ENCODE measurements around the gene ABCA2. TPM values are rescaled to one million over a fixed set of nuclear protein-coding genes. Genes with fewer than 3 reads are reported as not detected.

ABCA2 gene
- total and polyA plus RNA-seq, 2 experiments from 2014 or later, result 7.0 to 16.0 TPM

DNA sequence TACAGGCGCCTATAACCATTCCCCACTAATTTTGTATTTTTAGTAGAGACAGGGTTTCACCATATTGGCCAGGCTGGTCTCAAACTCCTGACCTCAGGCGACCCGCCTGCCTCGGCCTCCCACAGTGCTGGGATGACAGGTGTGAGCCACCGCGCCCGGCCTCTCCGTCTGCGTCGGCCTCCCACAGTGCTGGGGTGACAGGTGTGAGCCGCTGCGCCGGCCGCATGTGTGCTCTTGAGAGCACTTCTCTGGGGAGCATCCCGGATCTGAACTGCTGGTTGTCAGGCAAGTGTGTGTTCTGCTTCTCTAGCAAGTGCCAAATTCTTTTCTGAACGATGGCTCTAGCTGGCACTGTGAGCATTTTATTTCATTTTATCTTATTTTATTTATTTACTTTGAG lies 29.5 kb upstream of the ABCA2 start:
- Histone ChIP-seq H3F3A (replicated peaks; ENCODE audit: low read depth) (0 out of 2 replicates have a peak, but pooled peaks cover under 1% of the 10 kb centered on the region), H3K36me3 (ENCODE audit: insufficient read depth) (no peaks in the 10 kb centered on the region), H2AFZ (no peak overlapping the region), H3K4me2 (no peak overlapping the region), H3K4me1 (ENCODE audit: insufficient read depth) (no peaks in the 10 kb centered on the region), H4K20me1 (replicated peaks; ENCODE audit: insufficient read depth) (no peaks in the 10 kb centered on the region), H3K27ac (ENCODE audit: low read depth) (no peak overlapping the region), H3K4me3 (no peak overlapping the region), H3K79me2 (replicated peaks; ENCODE audit: insufficient read depth) (no peaks in the 10 kb centered on the region), H3K27me3 (ENCODE audit: insufficient read depth) (peaks cover 31% of the 10 kb centered on the region), H3K9me2 (ENCODE audit: insufficient read depth) (no peaks in the 10 kb centered on the region)
- Mint-ChIP-seq H3K27ac (no peak overlapping the region), H3K27me3 (ENCODE audit: insufficient read depth, low read depth, poor library complexity) (peaks cover 30% of the 10 kb centered on the region), H3K4me1 (peaks cover 2% of the 10 kb centered on the region; the same call in 1 of the 3 replicates), H3K36me3 (ENCODE audit: low read depth) (no peaks in the 10 kb centered on the region), H3K4me3 (no peak overlapping the region), H3K9me3 (no peaks in the 10 kb centered on the region)
- no peak for TF ChIP-seq EZH2phosphoT487 (IDR thresholded peaks at IDR 0.05; ENCODE audit: unreplicated experiment)
- no peak for TF ChIP-seq JUNB (IDR thresholded peaks at IDR 0.05; ENCODE audit: unreplicated experiment)
- no peak for TF ChIP-seq POLR2AphosphoS5 (IDR thresholded peaks at IDR 0.05; ENCODE audit: low read depth)
- no peak for TF ChIP-seq ZNF331 (CRISPR knock-in tag; IDR thresholded peaks at IDR 0.05; ENCODE audit: low read depth)
- DNase-seq (ENCODE audit: low spot score), result no peak
- ATAC-seq, result no peak

DNA sequence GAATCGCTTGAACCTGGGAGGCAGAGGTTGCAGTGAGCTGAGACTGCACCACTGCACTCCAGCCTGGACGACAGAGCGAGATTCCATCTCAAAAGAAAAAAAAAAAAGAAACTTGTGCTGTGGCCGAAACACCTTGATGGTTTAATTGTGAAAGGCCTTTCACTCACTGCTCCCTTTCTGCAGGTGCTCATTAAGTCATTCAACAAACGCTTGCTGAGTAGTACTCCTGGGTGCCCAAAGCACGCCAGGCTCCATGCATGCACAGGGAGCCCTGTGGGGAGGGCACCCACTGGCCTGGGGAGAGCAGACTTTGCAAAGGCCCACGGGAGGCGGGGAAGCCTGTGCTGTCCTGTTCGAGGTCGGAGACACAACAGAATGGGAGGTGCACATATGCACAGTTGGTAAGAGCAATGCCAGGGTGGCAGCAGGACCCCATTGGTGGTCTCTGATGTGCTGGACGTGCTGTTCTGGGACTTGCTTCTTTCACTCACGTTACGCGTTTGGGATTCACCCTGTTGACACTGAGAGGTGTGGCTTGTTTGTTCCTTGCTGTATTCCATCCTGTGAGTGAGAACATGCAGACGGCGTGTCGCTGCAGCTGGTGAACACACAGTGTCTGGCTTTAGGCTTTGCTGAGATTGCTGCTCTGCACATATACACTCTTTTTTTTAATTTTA lies 28.8 kb upstream of the ABCA2 start:
- H3K9me3 Mint-ChIP-seq, result no peaks in the 10 kb centered on the region
- ATAC-seq (no peak), DNase-seq (ENCODE audit: low spot score) (no peak)
- H2AFZ ChIP-seq, result no peak overlapping the region
- no peak overlapping the region for H3K27ac Mint-ChIP-seq
- H3K27me3 Mint-ChIP-seq (ENCODE audit: insufficient read depth, low read depth, poor library complexity), result peaks cover 36% of the 10 kb centered on the region
- no peaks in the 10 kb centered on the region for H3K36me3 Mint-ChIP-seq (ENCODE audit: low read depth)
- no peaks in the 10 kb centered on the region for H4K20me1 ChIP-seq (replicated peaks; ENCODE audit: insufficient read depth)
- no peaks in the 10 kb centered on the region for H3K4me1 ChIP-seq (ENCODE audit: insufficient read depth)
- H3K27ac ChIP-seq (ENCODE audit: low read depth), result no peak overlapping the region
- peaks cover 2% of the 10 kb centered on the region; the same call in 1 of the 3 replicates for H3K4me1 Mint-ChIP-seq
- H3K4me2 ChIP-seq, result no peak overlapping the region
- no peak overlapping the region for H3K4me3 ChIP-seq
- peaks cover 34% of the 10 kb centered on the region for H3K27me3 ChIP-seq (ENCODE audit: insufficient read depth)
- no peaks in the 10 kb centered on the region for H3K79me2 ChIP-seq (replicated peaks; ENCODE audit: insufficient read depth)
- H3K4me3 Mint-ChIP-seq, result no peak overlapping the region
- no peaks in the 10 kb centered on the region for H3K9me2 ChIP-seq (ENCODE audit: insufficient read depth)
- no peaks in the 10 kb centered on the region for H3K36me3 ChIP-seq (ENCODE audit: insufficient read depth)
- H3F3A ChIP-seq (replicated peaks; ENCODE audit: low read depth), result 0 out of 2 replicates have a peak, but pooled peaks cover 2% of the 10 kb centered on the region
- TF ChIP-seq JUNB (IDR thresholded peaks at IDR 0.05; ENCODE audit: unreplicated experiment) (no peak), CREB1 (CRISPR knock-in tag; IDR thresholded peaks at IDR 0.05; ENCODE audit: low read depth) (no peak), STAT1 (IDR thresholded peaks at IDR 0.05; ENCODE audit: unreplicated experiment) (no peak), ZNF331 (CRISPR knock-in tag; IDR thresholded peaks at IDR 0.05; ENCODE audit: low read depth) (no peak), NANOG (IDR thresholded peaks at IDR 0.05; ENCODE audit: borderline replicate concordance) (no peak), POLR2AphosphoS5 (IDR thresholded peaks at IDR 0.05; ENCODE audit: low read depth) (no peak), EZH2 (IDR thresholded peaks at IDR 0.05; ENCODE audit: low read depth, unreplicated experiment) (no peak), ZNF114 (CRISPR knock-in tag; IDR thresholded peaks at IDR 0.05) (no peak), EZH2phosphoT487 (IDR thresholded peaks at IDR 0.05; ENCODE audit: unreplicated experiment) (no peak)
- TF ChIP-seq, protein P1, sequence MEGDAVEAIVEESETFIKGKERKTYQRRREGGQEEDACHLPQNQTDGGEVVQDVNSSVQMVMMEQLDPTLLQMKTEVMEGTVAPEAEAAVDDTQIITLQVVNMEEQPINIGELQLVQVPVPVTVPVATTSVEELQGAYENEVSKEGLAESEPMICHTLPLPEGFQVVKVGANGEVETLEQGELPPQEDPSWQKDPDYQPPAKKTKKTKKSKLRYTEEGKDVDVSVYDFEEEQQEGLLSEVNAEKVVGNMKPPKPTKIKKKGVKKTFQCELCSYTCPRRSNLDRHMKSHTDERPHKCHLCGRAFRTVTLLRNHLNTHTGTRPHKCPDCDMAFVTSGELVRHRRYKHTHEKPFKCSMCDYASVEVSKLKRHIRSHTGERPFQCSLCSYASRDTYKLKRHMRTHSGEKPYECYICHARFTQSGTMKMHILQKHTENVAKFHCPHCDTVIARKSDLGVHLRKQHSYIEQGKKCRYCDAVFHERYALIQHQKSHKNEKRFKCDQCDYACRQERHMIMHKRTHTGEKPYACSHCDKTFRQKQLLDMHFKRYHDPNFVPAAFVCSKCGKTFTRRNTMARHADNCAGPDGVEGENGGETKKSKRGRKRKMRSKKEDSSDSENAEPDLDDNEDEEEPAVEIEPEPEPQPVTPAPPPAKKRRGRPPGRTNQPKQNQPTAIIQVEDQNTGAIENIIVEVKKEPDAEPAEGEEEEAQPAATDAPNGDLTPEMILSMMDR (conservative IDR thresholded peaks at IDR 0.05; ENCODE audit: low read depth in 2 of 2), result no peak
- TF ChIP-seq, protein P2, sequence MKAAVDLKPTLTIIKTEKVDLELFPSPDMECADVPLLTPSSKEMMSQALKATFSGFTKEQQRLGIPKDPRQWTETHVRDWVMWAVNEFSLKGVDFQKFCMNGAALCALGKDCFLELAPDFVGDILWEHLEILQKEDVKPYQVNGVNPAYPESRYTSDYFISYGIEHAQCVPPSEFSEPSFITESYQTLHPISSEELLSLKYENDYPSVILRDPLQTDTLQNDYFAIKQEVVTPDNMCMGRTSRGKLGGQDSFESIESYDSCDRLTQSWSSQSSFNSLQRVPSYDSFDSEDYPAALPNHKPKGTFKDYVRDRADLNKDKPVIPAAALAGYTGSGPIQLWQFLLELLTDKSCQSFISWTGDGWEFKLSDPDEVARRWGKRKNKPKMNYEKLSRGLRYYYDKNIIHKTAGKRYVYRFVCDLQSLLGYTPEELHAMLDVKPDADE (IDR thresholded peaks at IDR 0.05), result no peak
- TF ChIP-seq, protein P3, sequence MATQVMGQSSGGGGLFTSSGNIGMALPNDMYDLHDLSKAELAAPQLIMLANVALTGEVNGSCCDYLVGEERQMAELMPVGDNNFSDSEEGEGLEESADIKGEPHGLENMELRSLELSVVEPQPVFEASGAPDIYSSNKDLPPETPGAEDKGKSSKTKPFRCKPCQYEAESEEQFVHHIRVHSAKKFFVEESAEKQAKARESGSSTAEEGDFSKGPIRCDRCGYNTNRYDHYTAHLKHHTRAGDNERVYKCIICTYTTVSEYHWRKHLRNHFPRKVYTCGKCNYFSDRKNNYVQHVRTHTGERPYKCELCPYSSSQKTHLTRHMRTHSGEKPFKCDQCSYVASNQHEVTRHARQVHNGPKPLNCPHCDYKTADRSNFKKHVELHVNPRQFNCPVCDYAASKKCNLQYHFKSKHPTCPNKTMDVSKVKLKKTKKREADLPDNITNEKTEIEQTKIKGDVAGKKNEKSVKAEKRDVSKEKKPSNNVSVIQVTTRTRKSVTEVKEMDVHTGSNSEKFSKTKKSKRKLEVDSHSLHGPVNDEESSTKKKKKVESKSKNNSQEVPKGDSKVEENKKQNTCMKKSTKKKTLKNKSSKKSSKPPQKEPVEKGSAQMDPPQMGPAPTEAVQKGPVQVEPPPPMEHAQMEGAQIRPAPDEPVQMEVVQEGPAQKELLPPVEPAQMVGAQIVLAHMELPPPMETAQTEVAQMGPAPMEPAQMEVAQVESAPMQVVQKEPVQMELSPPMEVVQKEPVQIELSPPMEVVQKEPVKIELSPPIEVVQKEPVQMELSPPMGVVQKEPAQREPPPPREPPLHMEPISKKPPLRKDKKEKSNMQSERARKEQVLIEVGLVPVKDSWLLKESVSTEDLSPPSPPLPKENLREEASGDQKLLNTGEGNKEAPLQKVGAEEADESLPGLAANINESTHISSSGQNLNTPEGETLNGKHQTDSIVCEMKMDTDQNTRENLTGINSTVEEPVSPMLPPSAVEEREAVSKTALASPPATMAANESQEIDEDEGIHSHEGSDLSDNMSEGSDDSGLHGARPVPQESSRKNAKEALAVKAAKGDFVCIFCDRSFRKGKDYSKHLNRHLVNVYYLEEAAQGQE (IDR thresholded peaks at IDR 0.05; ENCODE audit: unreplicated experiment), result no peak
